ENCODE measurements around the gene DPH6.

DNA sequence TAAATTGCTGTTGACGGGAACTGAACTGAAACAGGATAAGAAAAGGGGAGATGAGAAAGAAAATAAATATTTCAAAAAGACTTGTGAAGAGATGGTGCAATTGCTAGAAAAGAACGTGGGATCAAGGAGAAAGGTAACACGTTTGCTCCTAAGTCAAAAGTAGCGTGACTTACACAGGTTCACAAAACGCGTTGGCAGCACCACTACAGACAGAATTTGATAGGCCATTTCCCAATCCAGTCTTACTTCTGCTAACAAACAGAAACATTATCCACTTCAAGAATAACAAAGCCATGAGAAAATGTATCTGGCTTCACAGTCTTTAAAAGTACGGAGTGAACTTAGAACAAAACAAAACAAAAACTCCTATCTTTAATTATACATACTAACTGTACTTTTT, 75.5 kb downstream of the DPH6 start:
- TF ChIP-seq EZH2 (IDR thresholded peaks at IDR 0.05; ENCODE audit: insufficient read depth, poor library complexity, severe bottlenecking), result no peak
- no peak for TF ChIP-seq EZH2phosphoT487 (IDR thresholded peaks at IDR 0.05; ENCODE audit: insufficient read depth, low read depth)
